Glutamatergic neuron (in vitro differentiated cells): Measurements from ENCODE around the gene GRID1. TPM values are rescaled to one million over a fixed set of nuclear protein-coding genes. Genes with fewer than 3 reads are reported as not detected.

ENCODE experiments used
- DNase-seq: peaks from one replicate; pipeline ENCODE4 v3.0.0; 2022
- H3K27ac Mint-ChIP-seq: one replicate; pipeline ENCODE4 v1.8.0; 2020; ENCODE audit warnings: mild to moderate bottlenecking, mixed read lengths, inconsistent platforms; ENCODE audit not compliant: unreplicated experiment
- H3K27me3 Mint-ChIP-seq: one replicate; pipeline ENCODE4 v1.8.0; 2020; ENCODE audit warnings: mild to moderate bottlenecking, moderate library complexity, mixed read lengths, inconsistent platforms; ENCODE audit not compliant: unreplicated experiment
- H3K36me3 Mint-ChIP-seq: one replicate; pipeline ENCODE4 v1.8.0; 2020; ENCODE audit warnings: mild to moderate bottlenecking, mixed read lengths, inconsistent platforms; ENCODE audit not compliant: unreplicated experiment
- H3K4me1 Mint-ChIP-seq: one replicate; pipeline ENCODE4 v1.8.0; 2020; ENCODE audit warnings: mild to moderate bottlenecking, low read depth, mixed read lengths, inconsistent platforms; ENCODE audit not compliant: unreplicated experiment
- H3K4me3 Mint-ChIP-seq: one replicate; pipeline ENCODE4 v1.8.0; 2020; ENCODE audit warnings: mild to moderate bottlenecking, mixed read lengths, inconsistent platforms; ENCODE audit not compliant: unreplicated experiment
- H3K9me3 Mint-ChIP-seq: one replicate; pipeline ENCODE4 v1.8.0; 2020; ENCODE audit warnings: mild to moderate bottlenecking, moderate library complexity, mixed read lengths, inconsistent platforms; ENCODE audit not compliant: unreplicated experiment
- total RNA-seq: library from RNA; stranded (reverse); fragmentation: NEBNext Ultra II Directional; extraction: Animal tissue kit (Norgen Biotek cat#: 25700); gene quantifications from one replicate; pipeline ENCODE4 v1.2.1, GENCODE V29; 2021; ENCODE audit not compliant: unreplicated experiment
- TF ChIP-seq, protein P1 (sequence below): fragments of 200-600 bp; sonication (generic); IDR thresholded peaks from one replicate; pipeline ENCODE4 v1.5.0; 2021; ENCODE audit not compliant: partially characterized antibody, unreplicated experiment

The GRID1 gene
- total RNA-seq, 1 donor from 2014 or later: 8.0 TPM

DNA sequence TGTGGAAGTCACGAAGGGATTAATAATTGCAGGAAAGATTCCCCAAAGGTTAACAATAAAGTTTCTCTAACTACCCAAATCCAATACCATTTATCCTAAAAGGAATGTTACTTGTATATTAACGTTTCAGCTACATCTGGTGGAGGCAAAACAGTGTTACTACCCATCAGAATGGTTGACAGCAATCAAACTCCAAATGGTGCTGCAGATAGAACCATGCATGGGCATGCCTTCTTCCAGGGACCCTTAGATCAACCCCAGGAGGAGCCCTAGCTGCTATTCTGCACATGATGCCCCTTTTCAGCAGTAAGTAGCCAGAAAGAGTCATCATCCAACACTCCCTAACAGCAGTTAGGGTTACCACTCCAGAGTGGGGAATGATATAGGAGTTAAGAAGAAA lies 336.3 kb downstream of the GRID1 start:
- Mint-ChIP-seq H3K36me3 (peaks cover 10% of the 10 kb centered on the region), H3K4me1 (no peaks in the 10 kb centered on the region), H3K27me3 (no peaks in the 10 kb centered on the region), H3K9me3 (peaks cover 5% of the 10 kb centered on the region), H3K4me3 (no peak overlapping the region), H3K27ac (no peak overlapping the region)
- DNase-seq: no peak
- TF ChIP-seq, protein P1, sequence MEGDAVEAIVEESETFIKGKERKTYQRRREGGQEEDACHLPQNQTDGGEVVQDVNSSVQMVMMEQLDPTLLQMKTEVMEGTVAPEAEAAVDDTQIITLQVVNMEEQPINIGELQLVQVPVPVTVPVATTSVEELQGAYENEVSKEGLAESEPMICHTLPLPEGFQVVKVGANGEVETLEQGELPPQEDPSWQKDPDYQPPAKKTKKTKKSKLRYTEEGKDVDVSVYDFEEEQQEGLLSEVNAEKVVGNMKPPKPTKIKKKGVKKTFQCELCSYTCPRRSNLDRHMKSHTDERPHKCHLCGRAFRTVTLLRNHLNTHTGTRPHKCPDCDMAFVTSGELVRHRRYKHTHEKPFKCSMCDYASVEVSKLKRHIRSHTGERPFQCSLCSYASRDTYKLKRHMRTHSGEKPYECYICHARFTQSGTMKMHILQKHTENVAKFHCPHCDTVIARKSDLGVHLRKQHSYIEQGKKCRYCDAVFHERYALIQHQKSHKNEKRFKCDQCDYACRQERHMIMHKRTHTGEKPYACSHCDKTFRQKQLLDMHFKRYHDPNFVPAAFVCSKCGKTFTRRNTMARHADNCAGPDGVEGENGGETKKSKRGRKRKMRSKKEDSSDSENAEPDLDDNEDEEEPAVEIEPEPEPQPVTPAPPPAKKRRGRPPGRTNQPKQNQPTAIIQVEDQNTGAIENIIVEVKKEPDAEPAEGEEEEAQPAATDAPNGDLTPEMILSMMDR: no peak

DNA sequence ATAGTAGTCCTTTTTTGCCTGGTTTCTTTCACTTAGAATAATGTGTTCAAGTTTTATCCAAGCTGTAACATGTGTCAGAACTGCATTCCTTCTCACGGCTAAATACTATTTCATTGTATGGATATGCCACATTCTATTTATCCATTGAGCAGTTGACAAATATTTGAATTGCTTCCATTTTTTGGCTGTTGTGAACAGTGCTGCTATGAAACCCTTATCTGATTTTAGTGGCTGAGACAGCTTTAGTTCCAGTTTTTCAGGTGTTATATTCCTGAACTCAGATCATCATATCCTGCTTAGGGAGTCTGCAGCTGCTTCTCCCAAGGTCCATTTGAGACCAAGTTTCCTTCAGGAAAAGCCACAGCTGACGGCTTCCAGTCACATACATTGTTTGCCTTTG lies 339.2 kb downstream of the GRID1 start:
- no peak for DNase-seq
- Mint-ChIP-seq H3K4me3 (no peak overlapping the region), H3K27ac (no peak overlapping the region), H3K36me3 (peaks cover 10% of the 10 kb centered on the region), H3K27me3 (peaks cover 3% of the 10 kb centered on the region), H3K4me1 (no peaks in the 10 kb centered on the region), H3K9me3 (peaks cover 5% of the 10 kb centered on the region)
- TF ChIP-seq, protein P1: no peak

DNA sequence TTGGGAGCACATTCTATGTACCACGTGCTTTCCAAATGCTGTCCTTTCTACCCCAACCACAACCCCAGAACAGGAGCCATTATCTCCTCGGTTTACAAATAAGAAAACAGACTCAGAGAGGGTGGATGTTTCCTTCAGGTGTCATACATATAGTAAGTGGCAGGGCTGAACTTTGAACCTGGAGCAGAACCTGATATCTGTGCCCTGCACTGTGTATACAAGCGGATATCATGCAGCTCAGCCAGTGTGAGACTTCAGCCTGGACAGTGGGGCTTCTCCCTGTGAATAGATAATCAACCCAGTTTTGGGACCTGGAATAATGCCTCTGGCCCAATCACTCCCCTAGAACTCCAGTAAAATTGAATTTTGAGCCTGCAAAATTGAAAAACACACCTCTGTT lies 341.1 kb downstream of the GRID1 start:
- no peak overlapping the region for H3K27ac Mint-ChIP-seq
- H3K27me3 Mint-ChIP-seq: peaks cover 3% of the 10 kb centered on the region
- DNase-seq: no peak
- peaks cover 3% of the 10 kb centered on the region for H3K4me1 Mint-ChIP-seq
- no peak overlapping the region for H3K4me3 Mint-ChIP-seq
- peaks cover 5% of the 10 kb centered on the region for H3K9me3 Mint-ChIP-seq
- H3K36me3 Mint-ChIP-seq: peaks cover 5% of the 10 kb centered on the region
- TF ChIP-seq, protein P1: no peak

DNA sequence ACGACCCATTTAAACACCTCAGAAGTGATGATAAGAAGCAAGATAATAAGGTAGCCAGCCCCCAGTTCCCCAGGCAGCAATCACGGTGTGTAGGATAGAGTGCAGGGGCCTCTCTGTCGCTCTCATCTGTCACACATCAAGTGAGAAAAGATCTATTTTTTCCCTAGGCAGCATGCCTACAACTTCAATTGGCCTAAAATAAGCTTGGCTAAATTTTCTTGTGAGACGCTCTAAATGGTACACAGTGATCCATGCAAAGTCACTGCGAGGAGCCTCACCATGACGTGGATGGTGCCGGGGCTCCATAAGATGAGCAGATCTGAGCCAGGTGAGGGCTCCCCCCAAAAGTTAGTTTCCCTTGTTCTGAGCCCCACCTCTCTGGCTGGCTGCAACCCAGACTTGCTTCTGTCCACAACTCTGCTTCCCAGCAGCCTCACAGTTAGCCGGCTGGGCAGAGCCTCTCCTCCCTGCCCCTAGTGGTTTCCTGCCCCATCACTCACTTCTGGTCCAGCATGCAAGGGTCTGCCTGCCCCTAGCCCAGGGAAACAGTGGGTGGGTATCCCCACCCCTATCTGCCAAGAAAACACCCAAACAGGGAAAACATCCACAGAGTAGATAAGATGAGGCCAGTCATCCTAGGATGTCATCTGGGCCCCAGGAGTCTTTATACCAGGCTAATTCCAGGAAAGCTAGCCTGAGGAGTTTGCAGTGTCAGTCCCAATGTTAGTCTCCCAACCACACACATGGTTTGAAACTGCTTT lies 342.1 kb downstream of the GRID1 start:
- Mint-ChIP-seq H3K27me3 (peaks cover 3% of the 10 kb centered on the region), H3K27ac (no peak overlapping the region), H3K9me3 (peaks cover 5% of the 10 kb centered on the region), H3K4me1 (peaks cover 5% of the 10 kb centered on the region), H3K4me3 (no peak overlapping the region), H3K36me3 (peaks cover 5% of the 10 kb centered on the region)
- no peak for DNase-seq
- TF ChIP-seq, protein P1: no peak

DNA sequence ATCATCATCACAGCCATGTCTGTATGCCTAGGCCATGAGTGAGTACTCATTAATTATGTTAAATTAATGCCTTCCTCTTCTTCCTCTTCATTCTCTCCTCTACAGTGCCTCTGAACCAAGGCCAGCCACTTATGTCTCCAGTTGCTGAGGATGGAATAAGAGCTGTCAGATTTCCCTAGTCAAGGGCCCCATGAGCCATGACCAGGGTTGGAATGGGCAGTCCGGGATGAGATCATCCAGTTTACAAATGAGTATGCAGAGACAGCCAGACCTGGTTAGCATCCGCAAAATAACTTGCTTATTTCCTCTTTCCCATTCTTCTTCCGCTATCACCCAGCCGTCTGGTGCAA lies 342.7 kb downstream of the GRID1 start:
- Mint-ChIP-seq H3K36me3 (peaks cover 1% of the 10 kb centered on the region), H3K27ac (no peak overlapping the region), H3K4me3 (no peak overlapping the region), H3K27me3 (peaks cover 3% of the 10 kb centered on the region), H3K9me3 (peaks cover 6% of the 10 kb centered on the region), H3K4me1 (peaks cover 9% of the 10 kb centered on the region)
- TF ChIP-seq, protein P1: no peak
- no peak for DNase-seq
